Smooth muscle cell of the umbilical artery (primary cell): Measurements from ENCODE around the gene HHIP. TPM values are rescaled to one million over a fixed set of nuclear protein-coding genes. Genes with fewer than 3 reads are reported as not detected.

ENCODE experiments used
- total RNA-seq: library from RNA; depleted of rRNA; stranded (reverse); fragments of >200 nt; gene quantifications from 2 replicates; pipeline ENCODE4 v1.2.3, GENCODE V29; 2014

The HHIP gene, protein sequence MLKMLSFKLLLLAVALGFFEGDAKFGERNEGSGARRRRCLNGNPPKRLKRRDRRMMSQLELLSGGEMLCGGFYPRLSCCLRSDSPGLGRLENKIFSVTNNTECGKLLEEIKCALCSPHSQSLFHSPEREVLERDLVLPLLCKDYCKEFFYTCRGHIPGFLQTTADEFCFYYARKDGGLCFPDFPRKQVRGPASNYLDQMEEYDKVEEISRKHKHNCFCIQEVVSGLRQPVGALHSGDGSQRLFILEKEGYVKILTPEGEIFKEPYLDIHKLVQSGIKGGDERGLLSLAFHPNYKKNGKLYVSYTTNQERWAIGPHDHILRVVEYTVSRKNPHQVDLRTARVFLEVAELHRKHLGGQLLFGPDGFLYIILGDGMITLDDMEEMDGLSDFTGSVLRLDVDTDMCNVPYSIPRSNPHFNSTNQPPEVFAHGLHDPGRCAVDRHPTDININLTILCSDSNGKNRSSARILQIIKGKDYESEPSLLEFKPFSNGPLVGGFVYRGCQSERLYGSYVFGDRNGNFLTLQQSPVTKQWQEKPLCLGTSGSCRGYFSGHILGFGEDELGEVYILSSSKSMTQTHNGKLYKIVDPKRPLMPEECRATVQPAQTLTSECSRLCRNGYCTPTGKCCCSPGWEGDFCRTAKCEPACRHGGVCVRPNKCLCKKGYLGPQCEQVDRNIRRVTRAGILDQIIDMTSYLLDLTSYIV
- total RNA-seq, result 0.59 and 13.1 TPM in 2 replicates

GRCh38 chr4:144645631-144646522, at the start of gene HHIP:
TSS of gene HHIP (plus strand) at chr4:144646156. CDS start at chr4:144646676, 520 bp downstream.

